Lower lobe of right lung (tissue), 2 donors: Measurements from ENCODE around the gene CPE. TPM values are rescaled to one million over a fixed set of nuclear protein-coding genes. Genes with fewer than 3 reads are reported as not detected.

Experiments
- ATAC-seq, 2 donors: fragments of 200-7000 bp; cut with Tn5 transposase; one replicate each; pipeline ENCODE4 v1.9.1; 2020 to 2022; ENCODE audit warnings: mild to moderate bottlenecking in 2 of 2, moderate library complexity in 2 of 2
- DNase-seq: peaks from one replicate; pipeline ENCODE4 v3.0.0-alpha.2; 2020
- H3K27ac ChIP-seq: fragments of 200-600 bp; one replicate; pipeline ENCODE4 v1.8.0; 2022
- H3K27me3 ChIP-seq: fragments of 200-600 bp; one replicate; pipeline ENCODE4 v1.8.0; 2022; ENCODE audit warnings: low read depth
- H3K36me3 ChIP-seq: fragments of 200-600 bp; one replicate; pipeline ENCODE4 v1.8.0; 2022; ENCODE audit warnings: mild to moderate bottlenecking
- H3K4me1 ChIP-seq: fragments of 200-600 bp; one replicate; pipeline ENCODE4 v1.8.0; 2022
- H3K4me3 ChIP-seq: fragments of 200-600 bp; one replicate; pipeline ENCODE4 v1.8.0; 2022; ENCODE audit warnings: mild to moderate bottlenecking
- H3K9me3 ChIP-seq: fragments of 200-600 bp; one replicate; pipeline ENCODE4 v1.8.0; 2022
- CTCF ChIP-seq: fragments of 200-600 bp; IDR thresholded peaks from one replicate; pipeline ENCODE4 v1.8.0; 2022; ENCODE audit warnings: antibody characterized with exemption, mild to moderate bottlenecking
- intact Hi-C: fragments of 100-400 bp; cut with DNase I; formaldehyde crosslinking; loops from one replicate; pipeline ENCODE4 v1.11.0; 2022
- total RNA-seq: library from RNA; stranded (reverse); fragmentation: NEBNext Ultra II Directional; extraction: Animal tissue kit (Norgen Biotek cat#: 25700); gene quantifications from one replicate; pipeline ENCODE4 v1.2.1, GENCODE V29; 2021
- donor health status: DM: no; HTN: yes; CAD: no; lungs with severe emphysema.

CPE gene
- total RNA-seq, 1 donor from 2014 or later = 36.9 TPM

GRCh38 chr4:165502916-165503907 lies 124.4 kb downstream of the CPE start:
- Histone ChIP-seq H3K4me1 (no peaks in the 10 kb centered on the region), H3K36me3 (no peaks in the 10 kb centered on the region), H3K9me3 (no peaks in the 10 kb centered on the region), H3K27me3 (no peaks in the 10 kb centered on the region), H3K4me3 (no peak overlapping the region), H3K27ac (peak overlapping the region; percentile 32)
- DNase-seq = no peak
- peak in 1 of 2 donors; percentile 29 for ATAC-seq
- TF ChIP-seq CTCF = no peak
- intact Hi-C loops = no loop called here

- no peaks in the 10 kb centered on the region for H3K36me3 ChIP-seq
- DNase-seq (no peak), ATAC-seq (no peak)
- no peak overlapping the region for H3K27ac ChIP-seq
- H3K4me3 ChIP-seq = no peak overlapping the region
- TF ChIP-seq CTCF = no peak
- no peaks in the 10 kb centered on the region for H3K4me1 ChIP-seq
- no peaks in the 10 kb centered on the region for H3K9me3 ChIP-seq
- no peaks in the 10 kb centered on the region for H3K27me3 ChIP-seq
- intact Hi-C loops = no loop called here
Measured at GRCh38 chr4:165504184-165504583, 125.4 kb downstream of the CPE start.

- intact Hi-C loops = no loop called here
Measured at GRCh38 chr4:165505958-165506837, 127.4 kb downstream of the CPE start.

DNA sequence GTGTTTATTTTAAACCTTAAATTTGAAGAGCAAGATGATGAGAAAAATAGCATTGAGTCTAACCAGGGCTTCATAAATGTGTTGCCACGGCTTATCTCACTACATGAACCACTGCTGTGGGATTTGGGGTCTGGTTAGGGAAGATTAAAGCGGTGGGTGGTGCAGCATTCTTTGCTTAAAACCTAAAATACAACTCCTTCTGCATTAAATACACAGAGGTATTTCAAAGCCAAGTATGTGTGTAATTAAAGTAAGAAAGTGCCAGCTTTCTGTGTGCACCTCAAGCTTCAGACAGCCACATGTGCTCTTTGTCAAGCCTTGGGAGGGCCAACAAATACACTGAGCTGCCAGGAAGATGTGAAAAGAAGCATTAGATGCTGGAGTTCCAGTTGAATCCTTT lies 128.0 kb downstream of the CPE start:
- intact Hi-C loops = no loop called here
- Histone ChIP-seq H3K4me1 (no peaks in the 10 kb centered on the region), H3K9me3 (no peaks in the 10 kb centered on the region), H3K27ac (no peak overlapping the region), H3K27me3 (no peaks in the 10 kb centered on the region), H3K4me3 (no peak overlapping the region), H3K36me3 (no peaks in the 10 kb centered on the region)
- ATAC-seq = no peak
- no peak for DNase-seq
- no peak for TF ChIP-seq CTCF

More at GRCh38 chr4:165505958-165506837, 127.4 kb downstream of the CPE start:
- no peaks in the 10 kb centered on the region for H3K36me3 ChIP-seq
- H3K27me3 ChIP-seq = no peaks in the 10 kb centered on the region
- no peak overlapping the region for H3K4me3 ChIP-seq
- H3K4me1 ChIP-seq = no peaks in the 10 kb centered on the region
- TF ChIP-seq CTCF = no peak
- DNase-seq (no peak), ATAC-seq (no peak)
- H3K9me3 ChIP-seq = no peaks in the 10 kb centered on the region
- H3K27ac ChIP-seq = no peak overlapping the region

GRCh38 chr4:165507381-165507780 lies 128.6 kb downstream of the CPE start:
- intact Hi-C loops = no loop called here
- no peak for ATAC-seq

More at GRCh38 chr4:165507381-165507780, 128.6 kb downstream of the CPE start:
- no peak overlapping the region for H3K27ac ChIP-seq
- DNase-seq = no peak
- no peaks in the 10 kb centered on the region for H3K4me1 ChIP-seq
- no peaks in the 10 kb centered on the region for H3K36me3 ChIP-seq
- no peak overlapping the region for H3K4me3 ChIP-seq
- no peak for TF ChIP-seq CTCF
- no peaks in the 10 kb centered on the region for H3K9me3 ChIP-seq
- no peaks in the 10 kb centered on the region for H3K27me3 ChIP-seq
